SK-N-SH (cell line): Measurements from ENCODE around the gene ORC6. TPM values are rescaled to one million over a fixed set of nuclear protein-coding genes. Genes with fewer than 3 reads are reported as not detected.

Experiments
- CTCF ChIA-PET: fragments of 300-600, 350-600 bp; formaldehyde crosslinking; extraction: SDS; loops from one replicate; lab custom pipeline; 2021; lab: Yijun Ruan, JAX
- POLR2A ChIA-PET: fragments of 350-600 bp; sonication (Branson Sonifier 250); formaldehyde crosslinking; extraction: SDS; loops from one replicate; lab custom pipeline; 2020; ENCODE audit warnings: antibody characterized with exemption, inconsistent platforms; lab: Yijun Ruan, JAX
- DNase-seq: peaks from one replicate; pipeline ENCODE4 v3.0.0; 2012
- H2AFZ ChIP-seq: fragments of 200-600 bp; sonication (generic); 2 replicates; pipeline ENCODE4 v1.8.1; 2016; ENCODE audit warnings: antibody characterized with exemption, mild to moderate bottlenecking, low read depth
- H3F3A ChIP-seq: fragments of 200-600 bp; sonication (generic); replicated peaks from 2 replicates; pipeline ENCODE3; 2016; ENCODE audit warnings: antibody characterized with exemption, mild to moderate bottlenecking; ENCODE audit not compliant: insufficient read depth
- H3K27ac ChIP-seq, 2 experiments: fragments of 200-500 bp in 1 of 2; fragments of 200-600 bp in 1 of 2; sonication (Bioruptor generic) in 1 of 2; sonication (generic), shearing (Covaris generic) in 1 of 2; 2 replicates each; pipeline versions ENCODE4 v1.5.1 to v1.6.1; 2014 to 2016; ENCODE audit warnings: low read depth in 2 of 2, inconsistent platforms in 1 of 2, low read length in 1 of 2, mild to moderate bottlenecking in 1 of 2, mixed read lengths in 1 of 2
- H3K27me3 ChIP-seq: fragments of 200-600 bp; sonication (generic), shearing (Covaris generic); 2 replicates; pipeline ENCODE4 v1.6.1; 2016; ENCODE audit warnings: mixed run types; ENCODE audit not compliant: insufficient read depth
- H3K36me3 ChIP-seq, 2 experiments: fragments of 200-500 bp in 1 of 2; fragments of 200-600 bp in 1 of 2; sonication (Bioruptor generic) in 1 of 2; sonication (generic) in 1 of 2; replicated peaks in 1 of 2; 2 replicates each; pipeline versions ENCODE3 to v1.5.1; 2014 to 2016; ENCODE audit warnings: low read length in 1 of 2, mild to moderate bottlenecking in 1 of 2; ENCODE audit not compliant: insufficient read depth in 2 of 2, control insufficient read depth in 1 of 2
- H3K4me1 ChIP-seq, 2 experiments: fragments of 200-500 bp in 1 of 2; fragments of 200-600 bp in 1 of 2; sonication (Bioruptor generic) in 1 of 2; sonication (generic), shearing (Covaris generic) in 1 of 2; 2 replicates each; pipeline versions ENCODE4 v1.5.1 to v1.6.1; 2014 to 2016; ENCODE audit warnings: low read depth in 1 of 2, low read length in 1 of 2, mixed run types in 1 of 2; ENCODE audit not compliant: insufficient read depth in 2 of 2, control insufficient read depth in 1 of 2
- H3K4me2 ChIP-seq: fragments of 200-600 bp; sonication (generic), shearing (Covaris generic); 2 replicates; pipeline ENCODE4 v1.6.1; 2017; ENCODE audit warnings: mixed run types
- H3K4me3 ChIP-seq, 2 experiments: fragments of 200-500 bp in 1 of 2; fragments of 200-600 bp in 1 of 2; sonication (Bioruptor generic) in 1 of 2; sonication (generic), shearing (Covaris generic) in 1 of 2; 2 replicates each; pipeline versions ENCODE4 v1.5.1 to v1.8.1; 2014 to 2016; ENCODE audit warnings: low read depth in 2 of 2, inconsistent platforms in 1 of 2, low read length in 1 of 2, mild to moderate bottlenecking in 1 of 2, mixed read lengths in 1 of 2, moderate library complexity in 1 of 2
- H3K79me2 ChIP-seq: fragments of 200-600 bp; sonication (generic); 2 replicates; pipeline ENCODE4 v1.8.1; 2017; ENCODE audit warnings: mild to moderate bottlenecking; ENCODE audit not compliant: insufficient read depth
- H3K9ac ChIP-seq: fragments of 200-600 bp; sonication (generic); 2 replicates; pipeline ENCODE4 v1.6.1; 2017; ENCODE audit warnings: mixed run types
- H3K9me2 ChIP-seq: fragments of 200-600 bp; sonication (generic); 2 replicates; pipeline ENCODE4 v1.6.1; 2017; ENCODE audit warnings: mixed run types
- H3K9me3 ChIP-seq: fragments of 200-600 bp; sonication (generic); 2 replicates; pipeline ENCODE4 v1.6.1; 2017; ENCODE audit warnings: mixed run types, mild to moderate bottlenecking, moderate library complexity
- H4K20me1 ChIP-seq: fragments of 200-600 bp; sonication (generic); 2 replicates; pipeline ENCODE4 v1.6.1; 2017; ENCODE audit warnings: mild to moderate bottlenecking, mixed run types; ENCODE audit not compliant: insufficient read depth
- CHD2 ChIP-seq: fragments of 150-350 bp; IDR thresholded peaks from 2 replicates; pipeline ENCODE4 v1.6.1; 2018; ENCODE audit warnings: low read length; ENCODE audit not compliant: partially characterized antibody
- FOXJ3 ChIP-seq: sonication (generic); formaldehyde crosslinking; IDR thresholded peaks from 2 replicates; pipeline ENCODE4 v1.5.1; 2020; ENCODE audit warnings: mild to moderate bottlenecking, missing genetic modification reagents
- GATA2 ChIP-seq: sonication (generic); formaldehyde crosslinking; IDR thresholded peaks from 2 replicates; pipeline ENCODE4 v1.5.0; 2020; ENCODE audit warnings: mild to moderate bottlenecking, missing genetic modification reagents
- MXI1 ChIP-seq: IDR thresholded peaks from 2 replicates; pipeline ENCODE4 v1.6.1; 2012; ENCODE audit warnings: mild to moderate bottlenecking, low read depth, low read length, improper control_type of control experiment
- NFIC ChIP-seq: IDR thresholded peaks from 2 replicates; pipeline ENCODE4 v1.4.0; 2012; ENCODE audit warnings: borderline replicate concordance
- NRF1 ChIP-seq: IDR thresholded peaks from 2 replicates; pipeline ENCODE4 v1.6.1; 2012; ENCODE audit warnings: low read depth, mild to moderate bottlenecking, low read length
- RAD21 ChIP-seq: IDR thresholded peaks from 2 replicates; pipeline ENCODE4 v1.6.1; 2012; ENCODE audit warnings: mild to moderate bottlenecking, low read length
- SIN3A ChIP-seq: IDR thresholded peaks from 2 replicates; pipeline ENCODE4 v1.6.1; 2012; ENCODE audit warnings: low read depth, mild to moderate bottlenecking, low read length, moderate library complexity, borderline replicate concordance
- SMC3 ChIP-seq: IDR thresholded peaks from 2 replicates; pipeline ENCODE4 v1.6.1; 2012; ENCODE audit warnings: low read depth, low read length, improper control_type of control experiment
- TCF12 ChIP-seq: IDR thresholded peaks from 2 replicates; pipeline ENCODE4 v1.4.0; 2012
- TEAD4 ChIP-seq: IDR thresholded peaks from 2 replicates; pipeline ENCODE4 v1.4.0; 2012; ENCODE audit warnings: mild to moderate bottlenecking, borderline replicate concordance; ENCODE audit not compliant: insufficient read depth
- WGBS: methylation state at CpG from one replicate; pipeline ENCODE4 v1.1.6; 2017; ENCODE audit warnings: low lambda C conversion rate; 5-methylcytosine and 5-hydroxymethylcytosine counted together
- polyA plus RNA-seq, 3 experiments: library from polyadenylated mRNA; depleted of rRNA; stranded (reverse); fragments of >200 nt; gene quantifications; 2 replicates each; pipeline ENCODE4 v1.2.3, GENCODE V29; 2012
- TF ChIP-seq, protein P1 (sequence below): IDR thresholded peaks from 2 replicates; pipeline ENCODE4 v1.4.0; 2012; ENCODE audit warnings: low read depth, borderline replicate concordance
- TF ChIP-seq, protein P2 (sequence below): IDR thresholded peaks from 2 replicates; pipeline ENCODE4; 2012
- TF ChIP-seq, protein P3 (sequence below): IDR thresholded peaks from 2 replicates; pipeline ENCODE4 v1.4.0; 2012; ENCODE audit warnings: low read depth, borderline replicate concordance
- TF ChIP-seq, protein P4 (sequence below): fragments of 150-350 bp; IDR thresholded peaks from 2 replicates; pipeline ENCODE4 v1.6.1; 2016; ENCODE audit warnings: mild to moderate bottlenecking, low read depth, low read length
- TF ChIP-seq, protein P5 (sequence below): fragments of 200-600 bp; sonication (generic); IDR thresholded peaks from 2 replicates; pipeline ENCODE4 v1.6.1; 2017; ENCODE audit warnings: antibody characterized with exemption, mild to moderate bottlenecking, moderate library complexity
- TF ChIP-seq, protein P6 (sequence below): IDR thresholded peaks from 2 replicates; pipeline ENCODE4 v1.6.1; 2012; ENCODE audit warnings: mild to moderate bottlenecking, low read depth, low read length, moderate library complexity

ORC6 gene
- polyA plus RNA-seq, 1 of the 3 experiments (the other 2 are of a cell fraction) = 17.4 TPM

DNA sequence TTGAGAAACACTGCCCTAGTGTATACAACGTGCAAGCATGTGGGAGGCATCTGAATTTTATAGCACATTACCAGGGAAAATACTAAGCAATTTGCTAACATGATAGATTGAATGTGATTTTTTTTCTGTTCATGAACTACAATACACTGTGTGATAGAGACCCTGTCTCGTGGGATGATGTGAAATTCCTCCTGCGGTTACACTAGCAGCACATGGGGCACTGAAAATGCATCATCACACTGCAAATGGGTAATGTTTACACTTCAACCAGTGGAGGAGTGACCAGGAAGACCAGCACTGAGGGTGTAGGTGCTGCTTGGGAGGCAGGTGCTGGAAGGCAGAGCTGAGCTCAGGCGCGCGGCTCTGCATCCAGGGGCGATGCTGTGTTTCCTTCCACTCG lies 28.8 kb downstream of the ORC6 start:
- CTCF ChIA-PET = no interaction called here
- no peak for DNase-seq
- H3K27me3 ChIP-seq = no peaks in the 10 kb centered on the region
- no peaks in the 10 kb centered on the region for H3F3A ChIP-seq
- no peak overlapping the region for H3K27ac ChIP-seq
- H3K79me2 ChIP-seq = no peaks in the 10 kb centered on the region
- no peaks in the 10 kb centered on the region for H3K36me3 ChIP-seq
- no peak overlapping the region for H3K4me2 ChIP-seq
- no peak overlapping the region for H2AFZ ChIP-seq
- H3K9me2 ChIP-seq = no peaks in the 10 kb centered on the region
- 84% methylated on average over 8 of the region's 8 CpGs for WGBS
- no peaks in the 10 kb centered on the region for H3K9me3 ChIP-seq
- H4K20me1 ChIP-seq = no peaks in the 10 kb centered on the region
- H3K9ac ChIP-seq = no peak overlapping the region
- POLR2A ChIA-PET = interaction anchor here (0.7 kb wide), 1 partner anchor 40 kb away, joined by 5 read pairs; no protein-coding TSS in a partner anchor
- H3K4me3 ChIP-seq = no peak overlapping the region
- TF ChIP-seq, protein P1, sequence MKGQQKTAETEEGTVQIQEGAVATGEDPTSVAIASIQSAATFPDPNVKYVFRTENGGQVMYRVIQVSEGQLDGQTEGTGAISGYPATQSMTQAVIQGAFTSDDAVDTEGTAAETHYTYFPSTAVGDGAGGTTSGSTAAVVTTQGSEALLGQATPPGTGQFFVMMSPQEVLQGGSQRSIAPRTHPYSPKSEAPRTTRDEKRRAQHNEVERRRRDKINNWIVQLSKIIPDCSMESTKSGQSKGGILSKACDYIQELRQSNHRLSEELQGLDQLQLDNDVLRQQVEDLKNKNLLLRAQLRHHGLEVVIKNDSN = no peak
- TF ChIP-seq, protein P2, sequence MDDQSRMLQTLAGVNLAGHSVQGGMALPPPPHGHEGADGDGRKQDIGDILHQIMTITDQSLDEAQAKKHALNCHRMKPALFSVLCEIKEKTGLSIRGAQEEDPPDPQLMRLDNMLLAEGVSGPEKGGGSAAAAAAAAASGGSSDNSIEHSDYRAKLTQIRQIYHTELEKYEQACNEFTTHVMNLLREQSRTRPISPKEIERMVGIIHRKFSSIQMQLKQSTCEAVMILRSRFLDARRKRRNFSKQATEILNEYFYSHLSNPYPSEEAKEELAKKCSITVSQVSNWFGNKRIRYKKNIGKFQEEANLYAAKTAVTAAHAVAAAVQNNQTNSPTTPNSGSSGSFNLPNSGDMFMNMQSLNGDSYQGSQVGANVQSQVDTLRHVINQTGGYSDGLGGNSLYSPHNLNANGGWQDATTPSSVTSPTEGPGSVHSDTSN = no peak
- TF ChIP-seq CHD2 (no peak), NRF1 (no peak), RAD21 (no peak), GATA2 (CRISPR knock-in tag) (no peak), TEAD4 (no peak), SMC3 (no peak), MXI1 (no peak), NFIC (no peak), TCF12 (no peak), SIN3A (no peak), FOXJ3 (CRISPR knock-in tag) (no peak)
- TF ChIP-seq, protein P3, sequence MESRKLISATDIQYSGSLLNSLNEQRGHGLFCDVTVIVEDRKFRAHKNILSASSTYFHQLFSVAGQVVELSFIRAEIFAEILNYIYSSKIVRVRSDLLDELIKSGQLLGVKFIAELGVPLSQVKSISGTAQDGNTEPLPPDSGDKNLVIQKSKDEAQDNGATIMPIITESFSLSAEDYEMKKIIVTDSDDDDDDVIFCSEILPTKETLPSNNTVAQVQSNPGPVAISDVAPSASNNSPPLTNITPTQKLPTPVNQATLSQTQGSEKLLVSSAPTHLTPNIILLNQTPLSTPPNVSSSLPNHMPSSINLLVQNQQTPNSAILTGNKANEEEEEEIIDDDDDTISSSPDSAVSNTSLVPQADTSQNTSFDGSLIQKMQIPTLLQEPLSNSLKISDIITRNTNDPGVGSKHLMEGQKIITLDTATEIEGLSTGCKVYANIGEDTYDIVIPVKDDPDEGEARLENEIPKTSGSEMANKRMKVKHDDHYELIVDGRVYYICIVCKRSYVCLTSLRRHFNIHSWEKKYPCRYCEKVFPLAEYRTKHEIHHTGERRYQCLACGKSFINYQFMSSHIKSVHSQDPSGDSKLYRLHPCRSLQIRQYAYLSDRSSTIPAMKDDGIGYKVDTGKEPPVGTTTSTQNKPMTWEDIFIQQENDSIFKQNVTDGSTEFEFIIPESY = no peak
- TF ChIP-seq, protein P4, sequence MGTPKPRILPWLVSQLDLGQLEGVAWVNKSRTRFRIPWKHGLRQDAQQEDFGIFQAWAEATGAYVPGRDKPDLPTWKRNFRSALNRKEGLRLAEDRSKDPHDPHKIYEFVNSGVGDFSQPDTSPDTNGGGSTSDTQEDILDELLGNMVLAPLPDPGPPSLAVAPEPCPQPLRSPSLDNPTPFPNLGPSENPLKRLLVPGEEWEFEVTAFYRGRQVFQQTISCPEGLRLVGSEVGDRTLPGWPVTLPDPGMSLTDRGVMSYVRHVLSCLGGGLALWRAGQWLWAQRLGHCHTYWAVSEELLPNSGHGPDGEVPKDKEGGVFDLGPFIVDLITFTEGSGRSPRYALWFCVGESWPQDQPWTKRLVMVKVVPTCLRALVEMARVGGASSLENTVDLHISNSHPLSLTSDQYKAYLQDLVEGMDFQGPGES = no peak
- TF ChIP-seq, protein P5, sequence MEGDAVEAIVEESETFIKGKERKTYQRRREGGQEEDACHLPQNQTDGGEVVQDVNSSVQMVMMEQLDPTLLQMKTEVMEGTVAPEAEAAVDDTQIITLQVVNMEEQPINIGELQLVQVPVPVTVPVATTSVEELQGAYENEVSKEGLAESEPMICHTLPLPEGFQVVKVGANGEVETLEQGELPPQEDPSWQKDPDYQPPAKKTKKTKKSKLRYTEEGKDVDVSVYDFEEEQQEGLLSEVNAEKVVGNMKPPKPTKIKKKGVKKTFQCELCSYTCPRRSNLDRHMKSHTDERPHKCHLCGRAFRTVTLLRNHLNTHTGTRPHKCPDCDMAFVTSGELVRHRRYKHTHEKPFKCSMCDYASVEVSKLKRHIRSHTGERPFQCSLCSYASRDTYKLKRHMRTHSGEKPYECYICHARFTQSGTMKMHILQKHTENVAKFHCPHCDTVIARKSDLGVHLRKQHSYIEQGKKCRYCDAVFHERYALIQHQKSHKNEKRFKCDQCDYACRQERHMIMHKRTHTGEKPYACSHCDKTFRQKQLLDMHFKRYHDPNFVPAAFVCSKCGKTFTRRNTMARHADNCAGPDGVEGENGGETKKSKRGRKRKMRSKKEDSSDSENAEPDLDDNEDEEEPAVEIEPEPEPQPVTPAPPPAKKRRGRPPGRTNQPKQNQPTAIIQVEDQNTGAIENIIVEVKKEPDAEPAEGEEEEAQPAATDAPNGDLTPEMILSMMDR = no peak
- TF ChIP-seq, protein P6, sequence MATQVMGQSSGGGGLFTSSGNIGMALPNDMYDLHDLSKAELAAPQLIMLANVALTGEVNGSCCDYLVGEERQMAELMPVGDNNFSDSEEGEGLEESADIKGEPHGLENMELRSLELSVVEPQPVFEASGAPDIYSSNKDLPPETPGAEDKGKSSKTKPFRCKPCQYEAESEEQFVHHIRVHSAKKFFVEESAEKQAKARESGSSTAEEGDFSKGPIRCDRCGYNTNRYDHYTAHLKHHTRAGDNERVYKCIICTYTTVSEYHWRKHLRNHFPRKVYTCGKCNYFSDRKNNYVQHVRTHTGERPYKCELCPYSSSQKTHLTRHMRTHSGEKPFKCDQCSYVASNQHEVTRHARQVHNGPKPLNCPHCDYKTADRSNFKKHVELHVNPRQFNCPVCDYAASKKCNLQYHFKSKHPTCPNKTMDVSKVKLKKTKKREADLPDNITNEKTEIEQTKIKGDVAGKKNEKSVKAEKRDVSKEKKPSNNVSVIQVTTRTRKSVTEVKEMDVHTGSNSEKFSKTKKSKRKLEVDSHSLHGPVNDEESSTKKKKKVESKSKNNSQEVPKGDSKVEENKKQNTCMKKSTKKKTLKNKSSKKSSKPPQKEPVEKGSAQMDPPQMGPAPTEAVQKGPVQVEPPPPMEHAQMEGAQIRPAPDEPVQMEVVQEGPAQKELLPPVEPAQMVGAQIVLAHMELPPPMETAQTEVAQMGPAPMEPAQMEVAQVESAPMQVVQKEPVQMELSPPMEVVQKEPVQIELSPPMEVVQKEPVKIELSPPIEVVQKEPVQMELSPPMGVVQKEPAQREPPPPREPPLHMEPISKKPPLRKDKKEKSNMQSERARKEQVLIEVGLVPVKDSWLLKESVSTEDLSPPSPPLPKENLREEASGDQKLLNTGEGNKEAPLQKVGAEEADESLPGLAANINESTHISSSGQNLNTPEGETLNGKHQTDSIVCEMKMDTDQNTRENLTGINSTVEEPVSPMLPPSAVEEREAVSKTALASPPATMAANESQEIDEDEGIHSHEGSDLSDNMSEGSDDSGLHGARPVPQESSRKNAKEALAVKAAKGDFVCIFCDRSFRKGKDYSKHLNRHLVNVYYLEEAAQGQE = no peak
- peaks cover 0 to 2% of the 10 kb centered on the region in 2 experiments; a peak in 1 of 4 replicates for H3K4me1 ChIP-seq
